Measurements from ENCODE around the gene SP4. TPM values are rescaled to one million over a fixed set of nuclear protein-coding genes. Genes with fewer than 3 reads are reported as not detected.

Gene SP4
- total and polyA plus RNA-seq, 2 of the 4 experiments (the other 2 are of a cell fraction), result 0.97 to 5.9 TPM

DNA sequence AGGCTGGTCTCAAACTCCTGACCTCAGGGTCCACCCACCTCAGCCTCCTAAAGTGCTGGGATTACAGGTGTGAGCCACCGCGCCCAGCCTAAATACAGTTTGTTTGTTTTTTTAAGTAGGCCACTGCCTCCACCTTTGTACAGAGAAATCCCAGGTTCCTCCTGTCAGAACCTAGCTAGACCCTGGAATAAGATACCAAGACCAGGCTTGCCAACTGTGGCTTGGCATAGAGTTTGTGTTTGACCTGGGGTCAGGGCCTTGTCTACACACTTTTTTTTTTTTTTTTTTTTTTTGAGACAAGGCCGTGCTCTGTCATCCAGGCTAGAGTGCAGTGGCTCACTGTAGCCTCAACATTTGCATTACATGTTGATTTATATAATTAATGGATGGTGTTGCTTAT, 80.7 kb downstream of the SP4 start:
- no CpG with 5 or more reads among the region's 3 CpGs for WGBS, 2 experiments (ENCODE audit: extremely low coverage in 2 of 2, insufficient read length in 1 of 2)
- dilution Hi-C loops (cut with HindIII; ENCODE audit: low sequenced_read_pairs, unreplicated experiment) (no loop called here), intact Hi-C loops (cut with micrococcal nuclease) (loop anchor here (5.0 kb wide), 3 partner anchors 81 to 1761 kb away; partner anchors contain the start of gene SP4)

More for the DNA sequence above, 80.7 kb downstream of the SP4 start:
- Histone ChIP-seq H4K8ac (ENCODE audit: low read depth in 2 of 2, low read length in 2 of 2) (no peak overlapping the region), H2AFZ (replicated peaks; ENCODE audit: low read length, poor library complexity) (no peak overlapping the region), H3K4me2 (ENCODE audit: low read depth, low read length) (no peak overlapping the region), H2BK15ac (ENCODE audit: low read depth, low read length) (no peak overlapping the region), H4K91ac (ENCODE audit: insufficient read depth, low read depth, low read length) (no peak overlapping the region), H3K36me3 (ENCODE audit: control insufficient read depth, insufficient read depth, low read length) (no peaks in the 10 kb centered on the region), H4K20me1 (ENCODE audit: insufficient read depth, low read length) (no peaks in the 10 kb centered on the region), H3K9ac (ENCODE audit: low read depth, low read length) (no peak overlapping the region), H2AK5ac (ENCODE audit: low read depth, low read length) (no peak overlapping the region), H2BK20ac (ENCODE audit: low read depth, low read length) (no peak overlapping the region), H4K5ac (ENCODE audit: low read depth, low read length) (no peak overlapping the region), H3K27ac (ENCODE audit: insufficient read depth, low read length) (no peak overlapping the region), H3K79me1 (ENCODE audit: low read depth in 1 of 2, low read length in 2 of 2) (no peaks in the 10 kb centered on the region), H3K4me3 (ENCODE audit: insufficient read depth, low read depth, low read length) (no peak overlapping the region), H3K4me1 (ENCODE audit: control insufficient read depth, insufficient read depth, low read length) (no peaks in the 10 kb centered on the region), H2BK5ac (ENCODE audit: low read depth, low read length, poor library complexity, severe bottlenecking) (no peak overlapping the region), H3K14ac (replicated peaks; ENCODE audit: low read depth, low read length) (no peak overlapping the region), H3K4ac (ENCODE audit: low read depth, low read length) (no peak overlapping the region), H3K9me3 (ENCODE audit: control insufficient read depth, insufficient read depth, low read length) (no peaks in the 10 kb centered on the region), H2AK9ac (replicated peaks; ENCODE audit: low read depth, low read length, poor library complexity) (no peak overlapping the region), H3K56ac (ENCODE audit: extremely low read depth, insufficient read depth, low read length) (no peak overlapping the region), H2BK120ac (ENCODE audit: low read depth, low read length) (no peak overlapping the region), H3K27me3 (ENCODE audit: control insufficient read depth, insufficient read depth, low read length) (no peaks in the 10 kb centered on the region), H3K18ac (ENCODE audit: low read depth, low read length) (no peak overlapping the region), H3K23ac (ENCODE audit: low read depth, low read length) (no peak overlapping the region), H3K9me1 (ENCODE audit: insufficient read depth, low read length) (no peaks in the 10 kb centered on the region)
- CTCF ChIA-PET, result interaction anchor here (1.1 kb wide), 1 partner anchor 367 kb away, joined by 4 read pairs; no protein-coding TSS in a partner anchor
- POLR2A ChIA-PET (ENCODE audit: unreplicated experiment), result no interaction called here
- ATAC-seq (ENCODE audit: low read depth) (no peak), DNase-seq (no peak)
- no peak for TF ChIP-seq MXI1 (IDR thresholded peaks at IDR 0.05; ENCODE audit: borderline replicate concordance, low read depth, low read length)
- TF ChIP-seq, protein P1, sequence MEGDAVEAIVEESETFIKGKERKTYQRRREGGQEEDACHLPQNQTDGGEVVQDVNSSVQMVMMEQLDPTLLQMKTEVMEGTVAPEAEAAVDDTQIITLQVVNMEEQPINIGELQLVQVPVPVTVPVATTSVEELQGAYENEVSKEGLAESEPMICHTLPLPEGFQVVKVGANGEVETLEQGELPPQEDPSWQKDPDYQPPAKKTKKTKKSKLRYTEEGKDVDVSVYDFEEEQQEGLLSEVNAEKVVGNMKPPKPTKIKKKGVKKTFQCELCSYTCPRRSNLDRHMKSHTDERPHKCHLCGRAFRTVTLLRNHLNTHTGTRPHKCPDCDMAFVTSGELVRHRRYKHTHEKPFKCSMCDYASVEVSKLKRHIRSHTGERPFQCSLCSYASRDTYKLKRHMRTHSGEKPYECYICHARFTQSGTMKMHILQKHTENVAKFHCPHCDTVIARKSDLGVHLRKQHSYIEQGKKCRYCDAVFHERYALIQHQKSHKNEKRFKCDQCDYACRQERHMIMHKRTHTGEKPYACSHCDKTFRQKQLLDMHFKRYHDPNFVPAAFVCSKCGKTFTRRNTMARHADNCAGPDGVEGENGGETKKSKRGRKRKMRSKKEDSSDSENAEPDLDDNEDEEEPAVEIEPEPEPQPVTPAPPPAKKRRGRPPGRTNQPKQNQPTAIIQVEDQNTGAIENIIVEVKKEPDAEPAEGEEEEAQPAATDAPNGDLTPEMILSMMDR (conservative IDR thresholded peaks at IDR 0.05; ENCODE audit: low read depth, low read length), result no peak
- no peak for TF ChIP-seq SMC3 (IDR thresholded peaks at IDR 0.05; ENCODE audit: low read depth, low read length)
- no peak for TF ChIP-seq MAFK (IDR thresholded peaks at IDR 0.05; ENCODE audit: low read depth, low read length)
- no peak for TF ChIP-seq RCOR1 (IDR thresholded peaks at IDR 0.05; ENCODE audit: insufficient replicate concordance, low read length)
- no peak for TF ChIP-seq RFX5 (IDR thresholded peaks at IDR 0.05; ENCODE audit: low read depth, low read length)
- TF ChIP-seq POLR2A (IDR thresholded peaks at IDR 0.05; ENCODE audit: low read depth, low read length), result no peak
- TF ChIP-seq CHD1 (IDR thresholded peaks at IDR 0.05; ENCODE audit: low read depth, low read length), result no peak
- TF ChIP-seq RAD21 (IDR thresholded peaks at IDR 0.05; ENCODE audit: low read length), result no peak
- TF ChIP-seq, protein P2, sequence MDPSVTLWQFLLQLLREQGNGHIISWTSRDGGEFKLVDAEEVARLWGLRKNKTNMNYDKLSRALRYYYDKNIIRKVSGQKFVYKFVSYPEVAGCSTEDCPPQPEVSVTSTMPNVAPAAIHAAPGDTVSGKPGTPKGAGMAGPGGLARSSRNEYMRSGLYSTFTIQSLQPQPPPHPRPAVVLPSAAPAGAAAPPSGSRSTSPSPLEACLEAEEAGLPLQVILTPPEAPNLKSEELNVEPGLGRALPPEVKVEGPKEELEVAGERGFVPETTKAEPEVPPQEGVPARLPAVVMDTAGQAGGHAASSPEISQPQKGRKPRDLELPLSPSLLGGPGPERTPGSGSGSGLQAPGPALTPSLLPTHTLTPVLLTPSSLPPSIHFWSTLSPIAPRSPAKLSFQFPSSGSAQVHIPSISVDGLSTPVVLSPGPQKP (IDR thresholded peaks at IDR 0.05; ENCODE audit: borderline replicate concordance, low read depth, low read length), result no peak
- no peak for TF ChIP-seq CEBPB (IDR thresholded peaks at IDR 0.05; ENCODE audit: low read depth, low read length)
- no peak for TF ChIP-seq BHLHE40 (IDR thresholded peaks at IDR 0.05; ENCODE audit: low read depth, low read length)
- no peak for TF ChIP-seq MAZ (IDR thresholded peaks at IDR 0.05; ENCODE audit: borderline replicate concordance, low read depth, low read length)
- TF ChIP-seq NFE2L2 (IDR thresholded peaks at IDR 0.05; ENCODE audit: low read depth, low read length), result no peak
- no peak for TF ChIP-seq FOS (IDR thresholded peaks at IDR 0.05; ENCODE audit: low read depth, low read length)
- TF ChIP-seq, protein P3, sequence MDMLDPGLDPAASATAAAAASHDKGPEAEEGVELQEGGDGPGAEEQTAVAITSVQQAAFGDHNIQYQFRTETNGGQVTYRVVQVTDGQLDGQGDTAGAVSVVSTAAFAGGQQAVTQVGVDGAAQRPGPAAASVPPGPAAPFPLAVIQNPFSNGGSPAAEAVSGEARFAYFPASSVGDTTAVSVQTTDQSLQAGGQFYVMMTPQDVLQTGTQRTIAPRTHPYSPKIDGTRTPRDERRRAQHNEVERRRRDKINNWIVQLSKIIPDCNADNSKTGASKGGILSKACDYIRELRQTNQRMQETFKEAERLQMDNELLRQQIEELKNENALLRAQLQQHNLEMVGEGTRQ (IDR thresholded peaks at IDR 0.05; ENCODE audit: low read depth, low read length), result no peak
- BruUV-seq (replicated peaks), result no TSS peak
- in situ Hi-C loops (cut with MboI; ENCODE audit: low sequenced_read_pairs), result loop anchor here (5.0 to 10.0 kb wide), 2 partner anchors 251 to 734 kb away; no protein-coding TSS in a partner anchor
